HG03045 (cell line): ENCODE data around the gene ECHS1.
"Not testable (repeated sequence)": the region's sequence is repeated elsewhere in the genome, so short reads cannot be mapped to it uniquely, and the experiment has no call there.

Experiments
- ATAC-seq: cut with Tn5 transposase; IDR thresholded peaks from one replicate; pipeline ENCODE4 v1.9.1; 2021; ENCODE audit warnings: mild to moderate bottlenecking, moderate library complexity; ENCODE audit not compliant: unreplicated experiment

The ECHS1 gene

DNA sequence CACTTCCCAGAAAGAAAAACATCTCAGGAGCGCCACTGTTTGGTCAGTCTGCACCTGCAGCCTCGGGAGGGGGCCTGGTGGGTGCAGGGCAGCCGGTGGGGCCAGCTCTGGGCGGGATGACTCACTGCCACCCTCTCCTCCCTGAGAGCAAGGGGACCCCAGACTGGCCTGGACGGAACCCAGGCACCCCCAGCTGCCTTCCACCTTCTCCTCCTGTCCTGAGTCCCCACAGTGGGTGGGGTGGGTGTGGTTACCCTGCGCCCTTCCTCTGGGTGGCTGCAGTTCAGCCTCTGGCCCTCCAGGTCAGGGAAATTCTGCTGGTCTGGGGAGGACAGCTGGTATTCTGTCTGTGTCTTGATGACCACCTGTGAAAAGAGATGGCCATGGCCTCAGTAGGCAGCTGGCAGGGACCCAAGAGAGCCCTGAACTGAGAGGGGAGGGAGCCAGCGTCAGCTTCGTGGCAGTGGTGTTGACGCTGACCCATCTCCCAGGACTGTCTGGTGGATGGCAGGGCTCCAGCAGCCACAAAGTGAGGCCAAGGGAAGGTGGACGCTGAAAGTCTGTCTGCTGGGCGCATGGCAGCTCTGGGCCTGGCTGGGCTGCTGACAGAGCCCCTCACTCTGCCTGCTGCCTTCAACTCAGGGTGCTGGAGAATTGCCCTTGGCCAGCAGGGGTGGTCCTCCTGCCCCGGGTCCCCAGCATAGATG lies 45.4 kb downstream of the ECHS1 start:
- no peak for ATAC-seq

GRCh38 chr10:133326745-133327650 lies 46.2 kb downstream of the ECHS1 start:
- ATAC-seq = no peak

DNA sequence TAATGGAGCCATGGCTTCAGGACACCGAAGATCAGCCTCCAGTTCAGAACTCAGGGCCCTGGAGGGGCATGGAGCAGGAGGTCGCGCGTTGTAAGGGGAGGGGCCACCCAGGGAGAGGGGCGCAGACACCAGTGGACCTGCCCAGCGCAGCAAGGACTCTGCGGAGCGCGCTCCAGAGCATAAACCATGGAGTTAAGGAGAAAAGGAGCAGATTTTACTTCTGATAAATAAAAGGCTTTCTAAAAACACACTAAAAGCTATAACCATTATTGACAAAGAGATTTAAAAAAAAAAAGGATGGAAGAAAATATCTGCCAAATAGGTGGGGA lies 47.0 kb downstream of the ECHS1 start:
- ATAC-seq = no peak

DNA sequence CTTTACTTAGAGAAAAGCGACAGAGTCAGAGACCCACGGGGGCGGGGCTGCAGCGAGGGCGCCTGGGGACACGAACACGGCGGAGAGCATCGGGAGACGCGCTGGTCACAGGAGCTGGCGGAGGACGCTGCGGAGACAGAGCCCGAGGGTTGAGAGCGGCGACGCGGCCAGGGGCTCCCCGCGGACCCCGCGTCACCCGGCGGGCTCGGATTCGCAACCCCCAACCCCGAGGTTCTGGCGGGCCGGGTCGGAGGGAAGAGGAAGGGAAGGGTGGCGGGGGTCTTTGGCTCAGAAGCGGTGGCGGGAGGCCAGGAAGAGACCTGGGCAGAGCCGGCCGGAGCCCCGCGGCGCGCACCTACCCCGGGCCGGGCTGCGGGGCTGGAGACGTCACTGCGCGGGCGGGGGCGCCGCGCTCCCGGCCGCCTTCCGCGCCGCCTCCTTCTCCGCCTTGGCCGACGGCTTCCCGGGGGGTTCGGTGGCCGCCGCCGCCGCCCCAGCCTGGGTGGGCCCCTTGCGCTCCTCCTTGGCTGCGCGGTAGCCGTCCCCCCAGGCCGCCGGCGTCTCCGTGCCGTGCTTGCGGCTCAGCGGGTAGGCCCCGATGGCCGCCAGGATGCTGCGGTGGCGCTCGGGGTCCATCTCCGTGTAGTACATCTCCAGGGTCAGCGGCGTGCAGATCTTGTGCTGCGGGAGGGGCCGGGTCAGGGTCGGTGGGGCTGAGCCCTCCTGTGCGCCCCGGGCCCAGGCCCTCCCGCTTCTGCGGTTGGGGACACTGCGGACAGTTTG lies 47.5 kb downstream of the ECHS1 start:
- no peak for ATAC-seq

DNA sequence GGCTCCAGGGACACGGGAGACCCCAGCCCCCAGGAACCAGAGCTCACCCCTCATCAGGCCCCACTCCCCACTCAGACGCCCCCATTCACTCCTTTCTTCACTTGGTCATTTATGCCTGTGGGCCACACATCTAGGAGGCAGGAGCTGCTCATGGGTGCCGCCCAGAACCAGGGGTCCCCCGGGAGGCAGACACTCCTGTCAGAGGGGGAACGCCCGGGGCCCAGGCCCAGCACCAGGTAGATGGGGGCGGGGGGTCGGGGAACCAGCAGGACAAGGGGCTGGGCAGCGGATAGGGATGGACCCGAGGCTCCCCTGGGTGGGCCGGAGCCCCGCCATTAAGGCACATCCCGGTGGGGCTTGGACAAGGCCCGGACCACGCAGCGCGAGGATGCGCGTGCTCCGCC lies 48.3 kb downstream of the ECHS1 start:
- no peak for ATAC-seq

DNA sequence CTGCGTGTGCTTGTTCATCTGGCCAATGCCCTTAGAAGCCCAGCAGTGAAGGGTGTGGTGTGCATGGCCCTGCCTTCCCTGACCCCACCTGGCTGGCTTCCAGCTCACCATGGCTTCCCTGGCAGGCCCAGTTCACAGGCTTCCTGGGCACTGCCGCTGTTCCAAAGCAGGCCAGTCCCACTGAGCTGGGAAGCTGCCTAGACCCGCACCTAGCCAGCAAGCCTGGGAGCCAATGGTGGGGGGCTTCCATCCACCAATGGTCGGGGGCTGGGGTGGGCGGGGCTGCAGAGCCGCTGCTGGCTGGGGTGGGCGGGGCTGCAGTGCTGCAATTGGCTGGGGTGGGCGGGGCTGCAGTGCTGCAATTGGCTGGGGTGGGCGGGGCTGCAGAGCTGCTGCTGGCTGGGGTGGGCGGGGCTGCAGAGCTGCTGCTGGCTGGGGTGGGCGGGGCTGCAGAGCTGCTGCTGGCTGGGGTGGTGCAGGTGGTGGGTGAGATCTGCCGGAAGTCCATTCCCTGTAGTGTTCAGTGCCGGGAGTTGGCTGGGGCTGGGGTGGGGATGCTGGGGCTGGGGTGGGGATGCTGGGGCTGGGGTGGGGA lies 48.9 kb downstream of the ECHS1 start:
- no peak for ATAC-seq

DNA sequence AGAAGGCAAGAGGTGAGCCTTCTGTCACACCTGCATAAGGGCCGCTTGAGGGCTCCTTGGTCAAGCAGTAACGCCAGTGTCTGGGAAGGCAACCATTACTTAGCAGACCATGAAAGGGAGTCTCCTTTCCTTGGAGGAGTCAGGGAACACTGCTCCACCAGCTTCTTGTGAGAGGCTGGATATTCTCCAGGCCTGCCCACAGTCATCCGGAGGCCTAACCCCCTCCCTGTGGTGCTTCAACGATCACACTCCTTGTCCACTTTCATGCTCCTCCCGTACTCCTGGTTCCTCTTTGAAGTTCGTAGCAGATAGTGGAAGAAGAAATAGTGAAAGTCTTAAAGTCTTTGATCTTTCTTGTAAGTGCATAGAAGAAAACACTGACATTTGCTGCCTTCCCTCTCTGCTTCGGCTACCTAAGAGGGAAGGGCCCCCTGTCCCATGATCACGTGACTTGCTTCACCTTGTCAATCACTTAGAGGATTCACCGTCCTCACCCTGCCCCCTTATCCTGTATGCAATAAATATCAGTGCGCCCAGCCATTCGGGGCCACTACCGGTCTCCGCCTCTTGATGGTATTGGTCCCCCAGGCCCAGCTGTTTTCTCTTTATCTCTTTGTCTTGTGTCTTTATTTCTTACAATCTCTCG lies 51.0 kb downstream of the ECHS1 start:
- not testable (repeated sequence) for ATAC-seq

DNA sequence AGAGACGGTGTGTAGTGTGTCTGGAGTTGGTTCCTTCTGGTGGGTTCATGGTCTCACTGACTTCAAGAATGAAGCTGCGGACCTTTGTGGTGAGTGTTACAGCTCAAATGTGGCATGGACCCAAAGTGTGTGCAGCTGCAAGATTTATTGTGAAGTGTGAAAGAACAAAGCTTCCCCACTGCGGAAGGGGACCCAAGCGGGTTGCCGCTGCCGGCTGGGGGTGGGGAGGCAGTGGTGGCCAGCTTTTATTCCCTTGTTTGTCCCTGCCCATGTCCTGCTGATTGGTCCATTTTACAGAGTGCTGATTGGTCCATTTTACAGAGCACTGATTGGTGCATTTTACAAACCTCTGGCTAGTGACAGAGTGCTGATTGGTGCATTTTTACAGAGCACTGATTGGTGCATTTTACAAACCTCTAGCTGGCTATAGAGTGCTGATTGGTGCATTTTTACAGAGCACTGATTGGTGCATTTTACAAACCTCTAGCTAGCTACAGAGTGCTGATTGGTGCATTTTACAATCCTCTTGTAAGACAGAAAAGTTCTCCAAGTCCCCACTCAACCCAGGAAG lies 52.2 kb downstream of the ECHS1 start:
- not testable (repeated sequence) for ATAC-seq

GRCh38 chr10:133318494-133319127 lies 54.5 kb downstream of the ECHS1 start:
- ATAC-seq = no peak

- ATAC-seq = no peak
Measured at GRCh38 chr10:133316732-133317131, 56.4 kb downstream of the ECHS1 start.

- no peak for ATAC-seq
Measured at GRCh38 chr10:133316266-133316665, 56.9 kb downstream of the ECHS1 start.

- ATAC-seq = no peak
Measured at GRCh38 chr10:133315847-133316246, 57.3 kb downstream of the ECHS1 start.

- no peak for ATAC-seq
Measured at GRCh38 chr10:133314911-133315310, 58.2 kb downstream of the ECHS1 start.

DNA sequence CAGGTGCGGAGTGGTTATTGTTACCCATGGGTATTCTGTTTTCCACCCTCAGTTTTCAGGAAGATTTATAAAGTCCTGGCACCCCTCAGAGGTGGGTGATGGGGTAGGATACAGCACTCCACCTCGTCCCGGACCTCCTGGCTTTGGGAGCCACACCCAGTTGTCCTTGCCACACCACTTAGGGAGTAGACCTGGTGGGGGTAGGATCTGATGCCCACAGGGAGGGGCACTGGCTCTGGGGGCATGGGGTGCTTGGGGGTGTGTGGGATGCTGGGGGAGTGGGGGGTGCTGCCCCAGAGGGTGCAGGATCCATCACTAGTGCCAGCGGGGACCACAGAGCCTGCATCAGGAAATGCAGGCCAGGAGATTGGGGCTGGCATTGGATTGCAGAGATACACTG lies 60.0 kb downstream of the ECHS1 start:
- no peak for ATAC-seq

DNA sequence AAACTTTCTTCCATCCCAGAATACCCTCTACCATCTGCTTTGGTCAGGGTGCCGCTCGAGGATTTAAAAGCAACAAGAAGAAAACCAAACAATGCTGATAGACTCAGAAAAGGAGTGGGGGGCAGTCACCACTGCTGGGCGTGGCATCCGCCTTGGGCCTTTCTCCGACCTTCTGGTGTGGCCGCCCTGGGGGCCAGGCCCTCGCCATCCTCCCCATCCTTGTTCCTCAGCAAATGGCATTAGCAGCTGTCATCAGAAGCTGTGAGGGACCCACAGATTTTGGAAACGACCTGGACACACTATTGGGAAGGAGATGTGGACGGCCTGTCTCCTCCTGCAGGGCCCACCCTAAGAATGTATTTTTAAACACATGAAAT lies 60.4 kb downstream of the ECHS1 start:
- no peak for ATAC-seq
